Activated CD4-positive, alpha-beta T cell treated with anti-CD3 and anti-CD28 coated beads for 48 hours (primary cell): Measurements from ENCODE around the gene CHIA.

Source experiments
- DNase-seq: peaks from one replicate; pipeline ENCODE4 v3.0.0-alpha.2; 2020

The CHIA gene

DNA sequence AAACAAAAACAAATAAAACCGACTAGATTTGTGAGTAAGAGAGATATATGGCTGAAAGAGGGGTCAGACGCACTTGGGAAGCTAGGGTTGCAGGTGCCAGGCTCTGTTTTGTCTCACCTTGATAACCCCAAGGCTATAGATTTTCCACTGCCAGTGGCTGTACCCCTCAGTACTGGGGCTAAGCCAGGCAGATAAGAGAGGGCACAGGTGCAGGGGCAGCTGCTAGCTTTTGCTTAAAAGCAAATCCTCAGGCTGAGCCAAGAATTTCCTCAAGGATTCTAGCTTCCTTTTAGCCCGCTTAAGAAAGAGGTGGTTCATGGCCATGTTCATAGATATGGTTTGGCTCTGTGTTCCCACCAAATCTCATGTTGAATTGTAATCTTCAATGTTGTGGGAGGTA lies 79.0 kb downstream of the CHIA start:
- DNase-seq = no peak
